ENCODE results near the gene DOLPP1.
A peak's percentile ranks its signal among the peaks of the same experiment; 100 is the strongest.
"Not testable (repeated sequence)": the region's sequence is repeated elsewhere in the genome, so short reads cannot be mapped to it uniquely, and the experiment has no call there.

Gene DOLPP1

DNA sequence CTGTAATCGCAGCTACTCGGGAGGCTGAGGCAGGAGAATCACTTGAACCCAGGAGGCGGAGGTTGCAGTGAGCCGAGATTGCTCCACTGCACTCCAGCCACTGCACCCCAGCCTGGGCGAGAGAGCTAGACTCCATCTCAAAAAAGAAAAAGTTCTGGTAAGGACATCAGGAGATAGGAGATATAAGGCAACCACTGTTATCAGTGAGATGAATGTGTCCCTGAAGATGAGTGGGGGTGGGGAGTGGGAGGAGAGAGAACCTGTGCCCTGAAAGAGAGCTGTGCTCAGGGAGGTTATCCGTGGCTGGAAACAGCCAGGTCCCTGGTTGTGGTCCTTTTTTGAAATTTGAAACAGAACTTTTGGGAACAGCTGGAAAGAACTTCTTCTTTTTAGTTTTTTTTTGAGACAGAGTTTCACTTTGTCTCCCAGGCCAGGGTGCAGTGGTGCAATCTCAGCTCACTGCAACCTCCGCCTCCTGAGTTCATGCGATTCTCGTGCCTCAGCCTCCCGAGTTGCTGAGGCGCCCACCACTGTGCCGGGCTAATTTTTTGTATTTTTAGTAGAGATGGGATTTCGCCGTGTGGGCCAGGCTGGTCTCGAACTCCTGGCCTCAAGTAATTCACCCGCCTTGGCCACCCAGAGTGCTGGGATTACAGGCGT is 32.9 kb downstream of the DOLPP1 start:
- DNase-seq, result no peak

DNA sequence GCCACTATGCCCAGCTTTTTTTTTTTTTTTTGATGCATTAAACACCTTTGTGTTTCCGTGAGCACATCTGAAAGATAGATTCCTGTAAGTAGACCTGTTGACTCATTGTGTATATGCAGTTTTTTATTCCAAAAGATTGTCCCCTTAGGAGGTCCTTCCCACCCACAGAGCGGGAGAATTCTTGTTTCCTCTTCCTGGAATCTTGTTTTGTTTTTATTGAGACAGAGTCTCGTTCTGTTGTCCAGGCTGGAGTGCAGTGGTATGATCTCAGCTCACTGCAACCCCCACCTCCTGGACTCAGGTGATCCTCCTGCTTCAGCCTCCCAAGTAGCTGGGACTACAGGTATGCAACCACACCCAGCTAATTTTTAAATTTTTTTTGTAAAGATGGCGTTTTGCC is 37.9 kb downstream of the DOLPP1 start:
- DNase-seq, result no peak

DNA sequence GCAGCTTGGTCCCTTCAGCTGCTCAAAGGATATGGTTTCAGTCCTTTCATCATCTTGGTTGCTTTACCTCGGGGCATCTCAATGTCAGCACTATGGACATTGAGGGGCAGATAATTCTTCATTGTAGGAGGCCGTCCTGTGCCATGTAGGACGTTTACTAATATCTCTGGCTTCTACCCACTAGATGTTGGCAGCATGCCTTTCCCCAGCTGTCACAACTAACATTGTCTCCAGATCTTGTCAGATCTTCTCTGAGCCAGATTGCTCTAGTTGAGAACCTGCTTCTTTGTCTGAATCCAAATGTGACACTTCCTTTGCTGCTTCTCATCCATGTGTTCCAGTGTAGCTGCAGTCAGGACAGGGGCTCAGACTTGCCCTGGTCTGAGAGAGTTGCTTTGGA is 40.6 kb downstream of the DOLPP1 start:
- DNase-seq, result no peak

DNA sequence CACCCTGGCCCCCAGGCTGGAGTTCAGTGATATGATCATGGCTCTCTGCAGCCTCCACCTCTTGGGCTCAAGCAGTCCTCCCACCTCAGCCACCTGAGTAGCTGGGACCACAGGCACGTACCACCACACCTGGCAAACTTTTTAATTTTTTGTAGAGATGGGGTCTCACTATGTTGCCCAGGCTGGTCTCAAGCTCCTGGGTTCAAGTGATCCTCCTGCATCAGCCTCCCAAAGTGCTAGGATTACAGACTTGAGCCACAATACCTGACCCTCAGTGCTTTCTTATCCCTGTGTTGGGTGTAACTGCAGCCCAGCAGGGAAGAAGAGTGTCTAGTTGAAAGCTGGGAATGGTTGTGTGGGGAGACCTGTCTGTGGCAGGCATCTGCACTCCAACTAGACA is 41.2 kb downstream of the DOLPP1 start:
- DNase-seq, result no peak

DNA sequence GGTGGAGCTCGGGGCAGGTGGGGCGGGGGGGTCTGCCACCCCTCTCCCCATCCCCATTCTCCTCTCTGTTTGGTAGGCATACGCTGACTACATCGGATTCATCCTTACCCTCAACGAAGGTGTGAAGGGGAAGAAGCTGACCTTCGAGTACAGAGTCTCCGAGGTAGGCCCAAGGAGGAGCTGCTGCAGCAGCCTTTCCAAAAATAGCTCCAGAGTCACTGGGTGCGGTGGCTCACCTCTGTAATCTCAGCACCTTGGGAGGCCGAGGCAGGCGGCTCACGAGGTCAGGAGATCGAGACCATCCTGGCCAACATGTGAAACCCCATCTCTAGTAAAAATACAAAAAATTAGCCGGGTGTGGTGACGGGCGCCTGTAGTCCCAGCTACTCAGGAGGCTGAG is 42.1 kb downstream of the DOLPP1 start:
- DNase-seq, result not testable (repeated sequence)

DNA sequence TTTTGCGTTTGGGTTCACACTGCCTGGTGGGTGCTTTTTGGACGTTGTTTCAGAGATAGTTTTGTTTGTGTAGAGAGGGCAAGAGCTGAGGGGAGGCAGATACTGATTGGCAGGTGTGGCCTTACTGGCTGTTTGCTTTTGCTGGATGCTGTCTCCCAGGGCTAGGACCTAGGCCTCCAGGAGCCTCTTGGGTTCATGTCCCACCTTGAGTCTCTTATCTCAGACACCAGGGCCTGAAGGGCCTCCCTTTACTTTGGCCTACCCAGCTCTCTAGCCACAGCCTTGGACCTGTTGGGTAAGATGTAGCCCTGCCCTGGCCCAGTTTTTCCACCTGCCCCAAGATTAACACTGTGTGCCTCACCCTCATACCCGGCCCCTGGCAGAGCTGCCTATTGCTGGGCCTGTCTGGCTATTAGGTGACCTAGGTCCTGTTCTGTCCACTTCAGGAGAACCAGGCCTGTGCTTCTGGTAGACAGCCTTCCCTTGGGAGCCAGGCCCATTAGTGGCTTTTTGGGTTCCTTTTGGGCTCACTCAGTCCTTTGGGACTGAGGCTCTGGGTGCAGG is 43.7 kb downstream of the DOLPP1 start:
- DNase-seq, result no peak

DNA sequence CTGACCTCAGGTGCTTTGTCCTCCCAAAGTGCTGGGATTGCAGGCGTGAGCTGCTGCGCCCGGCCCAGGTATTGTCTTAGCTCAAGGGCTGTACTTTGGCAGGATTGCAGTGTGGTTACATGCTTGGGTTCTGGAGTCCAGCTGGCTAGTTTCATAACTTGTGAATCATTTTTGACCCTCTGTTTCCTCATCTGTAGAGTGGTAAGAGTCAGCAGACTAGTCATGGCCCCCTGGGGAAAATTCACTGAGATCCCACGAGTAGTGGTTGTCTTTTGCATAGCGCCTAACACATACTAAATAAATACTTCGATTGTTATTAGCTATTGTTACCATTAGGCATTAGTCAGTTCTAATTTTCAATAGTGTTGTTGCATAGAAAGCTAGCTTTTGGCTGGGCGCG is 44.6 kb downstream of the DOLPP1 start:
- no peak for DNase-seq

DNA sequence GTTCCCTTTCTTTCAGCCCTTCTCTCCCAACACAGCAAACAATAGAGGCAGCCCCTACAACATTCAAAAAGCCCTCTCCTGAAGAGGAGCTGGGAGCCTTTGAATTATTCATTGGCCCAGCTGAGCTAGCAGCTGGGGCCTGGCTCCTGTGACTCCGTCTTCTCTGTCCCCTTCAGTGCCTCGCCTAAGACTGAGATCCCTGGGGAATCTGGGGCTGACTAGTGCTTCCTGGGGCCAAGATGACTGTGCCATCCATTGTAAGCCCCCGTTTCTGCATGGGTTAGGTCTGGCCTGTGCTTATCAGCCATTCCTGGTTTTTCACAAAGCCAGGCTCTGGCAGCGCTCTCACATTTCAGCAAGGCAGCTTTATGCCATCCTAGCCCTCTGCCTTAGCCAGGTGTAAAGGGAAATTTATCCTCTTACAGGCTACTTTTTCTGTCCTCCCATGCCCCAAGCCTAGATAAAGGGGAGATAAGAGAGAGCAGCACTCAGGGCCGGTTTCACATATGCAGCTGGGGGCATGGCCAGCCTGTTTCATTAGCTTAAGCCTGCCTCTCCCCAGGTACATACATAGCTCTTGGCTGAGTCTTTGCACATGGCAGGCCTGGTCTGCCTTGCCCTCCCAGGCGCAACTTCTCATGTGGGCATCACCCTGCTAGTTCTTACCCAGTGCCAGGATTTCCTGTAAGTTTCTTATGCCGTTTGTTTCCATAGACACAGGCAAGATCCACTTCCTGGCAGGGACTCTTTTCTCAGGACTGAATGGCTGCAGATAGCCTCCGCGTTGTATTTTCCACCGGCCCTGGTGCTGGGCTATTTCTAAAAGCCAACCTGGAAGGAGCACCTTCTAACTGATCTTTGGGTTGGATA is 46.1 kb downstream of the DOLPP1 start:
- no peak for DNase-seq

DNA sequence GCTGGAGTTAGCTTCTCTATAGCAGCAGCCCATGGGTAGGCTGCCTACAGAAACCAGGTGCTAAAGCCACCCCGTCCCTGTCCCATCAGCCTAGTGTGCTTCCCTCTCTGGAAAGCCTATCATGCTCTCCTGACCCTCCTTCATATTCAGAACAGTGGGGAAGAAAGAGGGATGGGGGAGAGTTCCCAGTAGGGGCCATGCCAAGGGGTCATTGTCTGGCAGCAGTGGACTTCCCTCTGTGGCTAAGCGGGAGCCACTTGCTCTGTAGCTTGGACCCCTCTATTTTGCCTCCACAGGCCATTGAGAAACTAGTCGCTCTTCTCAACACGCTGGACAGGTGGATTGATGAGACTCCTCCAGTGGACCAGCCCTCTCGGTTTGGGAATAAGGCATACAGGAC is 47.8 kb downstream of the DOLPP1 start:
- DNase-seq, result no peak

DNA sequence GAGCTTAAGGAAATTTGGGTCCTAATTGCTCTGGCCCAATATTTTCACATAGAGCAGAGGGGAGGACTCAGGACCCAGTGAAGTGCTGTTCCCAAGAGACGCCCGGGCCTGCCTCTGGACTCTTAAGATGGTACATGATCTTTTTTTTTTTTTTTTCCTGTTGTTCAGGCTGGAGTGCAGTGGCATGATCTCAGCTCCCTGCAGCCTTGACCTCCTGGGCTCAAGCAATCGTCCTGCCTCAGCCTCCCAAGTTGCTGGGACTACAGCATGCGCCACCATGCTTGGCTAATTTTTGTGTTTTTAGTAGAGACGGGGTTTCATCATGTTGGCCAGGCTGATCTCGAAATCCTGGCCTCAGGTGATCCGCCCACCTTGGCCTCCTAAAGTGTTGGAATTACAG is 49.4 kb downstream of the DOLPP1 start:
- not testable (repeated sequence) for DNase-seq

DNA sequence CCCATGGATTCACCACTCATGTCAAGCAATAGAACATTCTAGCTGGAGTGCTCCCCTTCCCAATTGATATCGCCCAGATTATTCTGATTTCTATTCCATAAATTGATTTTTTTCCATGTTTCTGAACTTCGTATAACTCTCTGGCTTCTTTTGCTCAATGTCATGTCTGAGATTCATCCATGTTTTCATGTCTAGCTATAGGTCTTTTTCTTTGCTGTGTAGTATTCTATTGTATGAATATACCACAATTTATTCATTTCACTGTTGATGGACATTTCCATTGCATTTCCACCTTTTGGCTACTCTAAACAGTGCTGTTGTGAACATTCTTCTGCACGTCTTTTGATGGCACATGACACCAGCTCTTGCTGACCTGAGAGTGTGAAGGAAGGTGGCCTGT is 49.9 kb downstream of the DOLPP1 start:
- no peak for DNase-seq

DNA sequence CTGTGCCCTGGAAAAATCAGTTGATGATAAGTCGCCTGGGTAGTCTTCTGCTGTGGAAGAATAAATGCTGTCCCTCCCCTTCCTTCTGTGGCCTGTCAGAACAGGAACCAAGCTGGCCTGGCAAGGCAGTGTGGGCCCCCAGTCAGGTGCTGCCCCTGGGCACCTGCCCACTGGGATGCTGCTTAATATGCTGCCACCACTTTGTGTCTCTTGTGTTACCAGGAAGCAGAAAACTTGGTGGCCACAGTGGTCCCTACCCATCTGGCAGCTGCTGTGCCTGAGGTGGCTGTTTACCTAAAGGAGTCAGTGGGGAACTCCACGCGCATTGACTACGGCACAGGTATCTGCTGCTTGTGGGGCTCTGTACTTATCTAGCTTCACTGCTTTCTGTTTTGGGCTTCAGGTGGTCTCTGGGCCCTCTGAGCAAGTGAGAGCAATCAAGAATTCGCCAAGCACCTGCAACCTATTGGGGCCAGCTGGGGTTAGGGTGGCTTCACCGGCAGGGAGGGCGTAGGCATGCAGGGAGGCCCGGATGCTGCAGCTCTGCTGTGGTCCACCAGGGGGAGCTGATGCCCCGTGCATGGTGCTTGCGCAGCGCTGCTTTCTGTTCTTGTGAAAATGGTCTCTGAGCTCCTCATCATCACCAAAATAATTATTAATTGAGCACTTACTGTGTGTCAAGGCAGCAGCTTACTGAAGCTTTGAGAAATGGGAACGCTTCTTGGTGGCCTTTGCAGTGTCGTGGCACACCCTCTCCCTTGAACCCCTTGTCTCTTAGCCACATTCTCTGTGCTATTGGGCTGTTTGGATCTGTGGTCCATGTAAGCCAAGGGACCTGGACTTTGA is 50.6 kb downstream of the DOLPP1 start:
- peak; percentile 85 to 87 for DNase-seq

DNA sequence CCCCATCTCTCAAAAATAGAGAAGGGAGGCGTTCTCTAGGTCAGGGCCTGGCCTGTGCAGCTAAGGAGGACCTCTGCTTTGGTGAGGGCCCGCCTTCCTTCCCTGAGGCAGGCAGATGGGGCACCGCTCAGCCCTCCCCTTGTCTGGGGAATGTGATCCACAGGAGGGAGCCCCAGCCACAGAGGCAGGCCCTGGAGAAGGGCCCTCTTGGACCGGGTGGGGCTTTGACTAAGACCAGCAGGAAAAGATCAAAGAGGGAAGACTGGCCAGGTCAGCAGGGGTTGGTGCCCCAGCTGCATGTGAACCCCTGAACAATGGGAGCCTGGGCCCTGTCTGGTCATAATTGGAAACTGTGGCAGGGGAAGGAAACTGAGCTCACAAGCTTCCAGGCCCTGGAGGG is 52.2 kb downstream of the DOLPP1 start:
- DNase-seq, result no peak

DNA sequence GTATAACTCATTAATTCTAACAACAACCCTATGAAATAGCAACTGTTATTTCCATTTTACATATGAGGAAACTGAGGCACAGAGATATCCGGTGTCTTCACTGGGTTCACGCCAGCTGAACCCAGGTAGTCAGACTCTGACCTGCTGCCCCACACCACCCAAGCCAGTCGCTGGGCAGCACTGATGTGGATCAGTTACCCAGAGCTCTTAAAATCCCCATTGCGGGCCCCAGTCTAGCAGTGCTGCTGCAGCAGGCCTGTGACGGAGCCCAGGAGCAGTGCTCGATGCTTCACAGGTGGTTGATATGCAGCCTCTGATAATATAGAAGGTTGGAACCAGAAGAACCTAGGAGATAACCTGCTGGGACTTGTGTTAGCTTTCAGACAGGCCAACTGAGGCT is 54.6 kb downstream of the DOLPP1 start:
- no peak for DNase-seq

DNA sequence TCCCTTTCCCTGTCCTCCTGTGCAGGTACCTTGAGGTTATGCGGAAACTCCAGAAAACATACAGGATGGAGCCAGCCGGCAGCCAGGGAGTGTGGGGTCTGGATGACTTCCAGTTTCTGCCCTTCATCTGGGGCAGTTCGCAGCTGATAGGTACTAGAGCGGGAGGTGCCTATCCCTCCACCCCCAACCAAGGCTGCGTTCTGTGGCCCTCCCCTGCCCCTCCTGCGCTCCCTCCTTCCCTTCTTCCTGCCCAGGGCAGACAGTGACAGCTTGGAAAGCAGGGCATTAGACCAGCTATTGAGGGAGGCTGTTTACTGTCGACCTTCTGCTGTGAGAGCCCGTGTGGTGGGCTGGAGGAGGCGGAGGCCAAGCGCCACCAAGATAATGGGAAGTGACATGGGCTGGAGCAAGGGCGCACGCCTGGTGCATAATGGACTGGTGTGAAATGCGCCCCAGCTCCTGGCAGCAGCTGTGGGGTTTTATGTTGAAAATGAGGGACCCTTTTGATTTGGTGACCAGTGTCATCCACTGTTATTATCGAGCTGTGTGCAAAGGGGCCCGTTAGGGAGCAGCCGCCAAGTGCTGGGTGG is 55.6 kb downstream of the DOLPP1 start:
- no peak for DNase-seq

DNA sequence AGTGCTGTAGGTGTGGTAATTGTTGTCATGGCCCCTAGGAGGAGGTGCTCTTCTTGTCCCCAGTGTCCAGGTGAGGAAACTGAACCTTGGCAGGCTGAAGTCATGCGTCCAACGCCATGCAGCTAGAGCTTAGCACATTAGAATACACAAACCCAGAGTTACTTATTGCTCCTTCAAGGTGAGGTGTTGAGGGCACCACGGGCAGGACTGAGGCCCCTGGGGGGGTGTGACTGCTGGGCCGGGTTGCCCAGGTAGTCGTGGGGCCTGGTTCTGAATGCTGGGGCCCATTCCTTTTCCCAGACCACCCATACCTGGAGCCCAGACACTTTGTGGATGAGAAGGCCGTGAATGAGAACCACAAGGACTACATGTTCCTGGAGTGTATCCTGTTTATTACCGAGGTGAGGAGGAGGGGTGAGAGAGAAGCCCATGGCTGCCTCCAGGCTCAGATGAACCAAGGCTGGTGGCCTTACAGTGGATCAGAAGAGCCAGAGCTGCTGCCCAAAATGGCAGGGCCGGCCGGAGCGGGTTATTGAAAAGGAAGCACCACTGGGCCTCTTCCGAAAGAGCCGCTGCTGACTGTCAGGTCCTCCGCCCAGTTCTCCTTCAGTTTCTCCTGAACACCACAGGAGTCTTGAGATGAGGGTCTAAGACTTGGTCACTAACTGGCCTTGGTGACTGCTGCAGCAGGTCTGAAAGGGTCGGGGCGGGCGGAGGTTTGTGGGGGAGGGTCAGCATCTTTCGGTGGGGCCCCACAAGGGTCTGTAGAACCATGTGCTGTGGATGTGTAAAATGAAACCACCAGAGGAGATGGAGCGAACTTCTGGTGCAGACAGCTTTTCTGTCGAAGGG is 56.6 kb downstream of the DOLPP1 start:
- no peak for DNase-seq

DNA sequence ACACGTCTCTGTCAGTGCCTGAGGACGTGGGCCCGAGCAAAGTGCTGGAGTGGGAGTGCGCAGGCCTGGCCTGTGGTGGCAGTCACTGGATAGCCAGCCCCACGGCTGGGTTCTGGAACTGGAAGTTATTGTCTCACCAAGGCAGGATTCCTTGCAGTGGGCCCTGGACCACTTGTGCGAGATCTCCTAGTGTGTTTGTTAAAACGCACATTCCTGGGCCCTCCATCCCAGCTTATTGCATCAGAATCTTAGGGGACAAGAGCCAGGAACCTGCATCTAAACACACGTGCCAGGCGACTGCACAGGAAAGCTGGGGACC is 57.2 kb downstream of the DOLPP1 start:
- DNase-seq, result no peak

DNA sequence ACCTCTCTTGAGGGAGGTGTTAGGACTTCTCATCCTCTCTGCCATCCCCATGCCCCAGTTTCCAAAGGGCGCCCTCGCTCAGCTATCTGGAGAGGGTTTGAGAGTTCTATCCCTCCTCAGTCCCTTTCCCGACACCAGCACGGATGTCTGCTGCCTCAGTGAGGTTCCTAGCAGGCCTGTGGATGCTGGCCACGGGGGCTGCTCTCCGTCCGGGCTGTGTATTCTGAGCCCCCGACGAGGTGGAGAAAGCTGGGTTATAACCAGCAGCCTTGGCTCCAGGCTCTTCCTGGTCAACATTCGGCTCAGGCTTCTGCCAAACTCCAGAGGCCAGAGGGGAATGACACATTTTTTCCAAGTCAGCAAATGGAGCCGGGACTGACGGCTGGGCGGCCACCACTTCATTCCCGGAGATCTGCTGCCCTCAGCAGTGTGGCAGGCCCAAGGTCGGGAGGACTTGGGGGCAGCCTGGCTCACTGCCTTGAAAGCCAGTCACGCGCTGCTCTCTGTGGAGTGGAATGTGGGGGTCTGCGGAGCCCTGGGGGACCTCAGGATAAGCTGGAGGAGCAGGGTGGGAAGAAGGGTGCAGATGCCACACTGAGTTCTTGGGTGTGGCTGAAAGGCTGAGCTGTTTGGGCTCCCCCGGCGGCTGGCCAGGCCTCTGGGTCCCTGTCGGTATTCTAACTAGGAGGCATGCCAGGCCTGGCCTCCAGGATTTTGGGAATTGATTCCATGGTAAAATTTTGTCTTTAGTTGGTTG is 57.7 kb downstream of the DOLPP1 start:
- DNase-seq, result no peak

DNA sequence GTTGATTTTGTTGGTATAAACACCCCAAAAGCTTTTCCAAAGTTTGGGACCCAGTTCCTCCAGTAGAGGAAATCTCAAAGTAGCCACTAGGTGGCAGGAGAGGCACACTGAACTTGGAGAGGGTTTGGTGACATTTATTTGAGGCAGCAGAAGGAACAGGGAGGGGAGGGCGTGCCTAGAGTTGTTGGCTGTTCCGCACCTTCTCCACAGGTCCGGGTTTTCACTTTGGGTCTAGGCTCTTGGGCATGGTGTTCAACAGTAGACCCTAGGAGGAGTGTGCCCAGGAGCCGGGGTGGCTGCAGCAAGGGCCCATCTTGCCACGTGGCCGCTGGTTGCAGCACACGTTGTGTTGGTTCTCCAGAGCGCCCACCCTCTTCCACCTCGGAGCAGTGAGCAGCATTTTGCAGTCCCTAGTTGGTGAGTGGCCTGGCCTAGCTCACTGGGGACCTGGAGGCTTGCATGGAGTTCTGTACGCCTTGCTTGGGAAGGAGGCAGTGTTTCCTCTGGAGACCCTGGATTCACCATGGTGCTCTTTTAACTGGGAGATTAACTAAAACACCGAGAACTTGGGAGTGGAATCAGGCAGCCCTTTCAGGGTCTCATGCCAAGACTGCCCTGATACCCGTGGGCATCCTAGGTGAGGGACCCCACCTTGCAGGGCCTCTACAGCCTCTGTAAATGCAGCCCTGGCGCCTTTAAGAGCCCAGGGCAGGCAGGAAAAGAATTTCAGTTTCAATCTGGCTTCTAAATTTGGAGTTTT is 58.5 kb downstream of the DOLPP1 start:
- DNase-seq, result peak; percentile 80 to 86

DNA sequence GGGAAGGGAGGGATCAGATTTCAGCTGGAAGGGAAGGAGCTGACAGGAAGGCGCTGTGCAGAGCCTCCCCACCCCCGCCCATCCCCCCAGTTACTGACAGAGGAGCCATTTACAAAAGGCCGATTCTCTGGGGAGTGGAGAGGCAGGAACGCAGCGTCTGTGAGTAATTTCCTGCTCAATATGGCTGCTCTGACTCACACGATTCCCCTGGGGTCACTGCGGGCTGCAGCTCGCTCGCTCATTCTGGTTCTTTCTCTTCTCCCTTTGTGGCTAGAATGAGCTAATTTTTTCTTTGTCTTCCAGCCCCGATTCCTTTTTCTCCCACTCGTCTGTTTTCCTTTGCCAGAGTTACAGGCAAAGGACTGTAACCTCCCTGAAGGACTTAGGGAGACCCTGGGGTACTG is 59.1 kb downstream of the DOLPP1 start:
- peak; percentile 84 to 90 for DNase-seq

Measured in CD4-positive, alpha-beta T cell treated with Interleukin-4 for 1 hour (primary cell).